Activated CD8-positive, alpha-beta memory T cell treated with anti-CD3 and anti-CD28 coated beads for 36 hours (primary cell): Measurements from ENCODE around the gene PPFIBP1. TPM values are rescaled to one million over a fixed set of nuclear protein-coding genes. Genes with fewer than 3 reads are reported as not detected.
"Not testable (repeated sequence)": the region's sequence is repeated elsewhere in the genome, so short reads cannot be mapped to it uniquely, and the experiment has no call there.

Source experiments
- CTCF ChIA-PET: fragments of 350-600 bp; sonication (Branson Sonifier 250); formaldehyde crosslinking; loops from one replicate; lab custom pipeline; 2021; ENCODE audit warnings: antibody characterized with exemption; lab: Charles Lee
- POLR2A ChIA-PET: fragments of 350-600 bp; sonication (Branson Sonifier 250); formaldehyde crosslinking; loops from one replicate; lab custom pipeline; 2021; ENCODE audit warnings: antibody characterized with exemption; lab: Charles Lee
- total RNA-seq, 2 experiments: library from RNA; stranded (reverse); gene quantifications; one replicate each; pipeline ENCODE4 v1.2.3, GENCODE V29; 2021

PPFIBP1 gene
- total RNA-seq, 2 experiments from 2014 or later = 10.1 to 10.6 TPM

- ChIA-PET CTCF (no interaction called here), POLR2A (no interaction called here)
Measured at GRCh38 chr12:27614866-27615265, 90.9 kb downstream of the PPFIBP1 start.

DNA sequence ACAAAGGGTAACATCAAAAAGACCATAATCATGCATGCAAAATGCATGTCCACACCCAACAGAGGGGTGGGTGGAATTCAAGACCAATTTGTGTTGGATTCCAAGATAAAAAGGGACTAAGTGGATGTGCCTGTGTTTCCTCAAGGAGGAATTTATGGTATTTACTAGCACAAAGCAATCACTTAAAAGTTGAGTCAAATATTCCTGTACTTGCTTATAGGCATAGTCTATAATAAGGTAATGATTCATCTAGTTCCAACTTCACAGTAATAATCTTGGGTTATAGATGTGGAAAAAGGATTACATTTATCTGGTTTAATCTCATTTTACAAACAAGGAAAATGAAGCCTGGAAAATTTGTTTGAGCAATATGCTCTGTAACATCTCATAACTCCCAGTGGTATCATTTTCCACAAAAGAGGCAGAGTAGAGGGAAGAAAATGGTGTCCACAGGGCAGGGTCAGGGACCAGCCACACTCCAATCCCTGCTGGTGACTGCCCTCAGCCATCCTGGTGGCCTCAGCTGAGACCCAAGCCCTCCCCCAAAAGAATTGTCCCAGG is 91.4 kb downstream of the PPFIBP1 start:
- ChIA-PET CTCF (no interaction called here), POLR2A (no interaction called here)

GRCh38 chr12:27616356-27617142 is 92.5 kb downstream of the PPFIBP1 start:
- ChIA-PET POLR2A (no interaction called here), CTCF (no interaction called here)

- ChIA-PET CTCF (no interaction called here), POLR2A (no interaction called here)
Measured at GRCh38 chr12:27618836-27619235, 94.8 kb downstream of the PPFIBP1 start.

DNA sequence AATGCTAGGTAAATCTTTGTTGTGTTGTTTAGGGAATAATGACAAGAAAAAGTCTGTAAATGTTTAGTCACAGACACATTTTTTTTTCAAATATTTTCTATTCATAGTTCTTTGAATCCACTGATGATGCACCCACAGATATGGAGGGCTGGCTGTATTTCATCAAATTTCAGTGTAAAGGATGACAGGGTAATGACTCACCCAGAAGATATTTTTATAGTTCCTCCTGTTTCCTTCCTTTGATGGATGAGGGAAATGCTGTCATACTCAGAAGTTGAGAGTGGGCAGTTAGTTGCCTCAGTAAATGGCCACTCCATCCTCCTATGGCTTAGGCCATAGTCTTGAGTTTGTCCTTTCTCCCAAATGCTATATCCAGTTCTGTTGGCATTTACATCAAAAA is 95.3 kb downstream of the PPFIBP1 start:
- POLR2A ChIA-PET = no interaction called here
- CTCF ChIA-PET = no interaction called here

DNA sequence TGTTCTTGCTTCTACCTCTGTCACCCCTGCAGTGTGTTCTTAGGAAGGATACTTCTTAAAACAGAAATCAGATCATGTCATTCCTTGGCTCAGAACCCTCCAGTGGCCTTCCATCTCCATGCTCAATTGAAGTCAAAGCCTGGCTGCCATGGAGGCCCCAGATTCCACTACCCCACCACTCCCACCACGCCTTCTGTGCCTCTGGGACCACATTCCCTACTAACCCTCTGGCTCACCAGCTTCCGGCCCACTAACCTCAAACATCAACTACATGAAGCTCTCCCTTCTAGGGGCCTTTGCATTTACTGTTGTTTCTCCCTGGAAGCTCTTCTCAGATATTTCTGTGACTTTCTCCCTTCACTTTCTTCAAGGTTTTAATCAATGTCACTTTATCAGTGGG is 96.1 kb downstream of the PPFIBP1 start:
- POLR2A ChIA-PET = no interaction called here
- CTCF ChIA-PET = no interaction called here

DNA sequence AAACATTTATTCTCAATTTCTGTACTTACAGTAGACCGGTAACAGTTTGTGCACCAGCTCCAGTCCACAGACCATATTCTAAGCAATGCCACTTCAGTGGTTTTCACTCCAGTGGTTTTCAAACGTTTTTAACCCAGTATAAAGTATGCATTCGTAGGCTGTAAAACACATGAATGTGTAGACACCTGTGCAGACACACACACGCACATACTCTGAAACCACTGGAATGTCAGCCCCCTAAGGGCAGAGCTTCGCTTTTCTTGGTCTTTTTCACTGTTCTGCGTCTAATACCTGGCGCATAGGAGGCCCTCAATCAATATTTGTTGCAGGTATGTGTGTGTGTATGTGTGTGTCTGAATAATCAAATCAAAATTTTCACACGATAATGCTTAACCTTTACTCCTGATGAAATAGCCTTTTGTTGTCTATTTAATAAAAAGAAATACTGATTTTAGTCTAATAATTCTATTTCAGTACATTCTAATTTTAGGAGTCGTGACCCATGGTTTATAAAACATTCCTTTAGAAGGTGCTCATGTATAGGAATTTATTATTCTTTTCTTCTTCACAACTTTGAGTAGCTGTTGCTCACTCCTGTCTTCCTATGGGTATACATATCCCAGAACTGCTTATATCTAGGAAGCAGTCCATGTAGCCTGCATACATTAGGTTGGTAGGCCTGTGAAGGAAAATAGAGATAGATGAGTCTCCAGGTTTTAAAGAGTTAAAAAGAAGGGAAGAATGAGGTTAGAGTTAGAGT is 98.6 kb downstream of the PPFIBP1 start:
- ChIA-PET CTCF (no interaction called here), POLR2A (no interaction called here)

- POLR2A ChIA-PET = no interaction called here
- CTCF ChIA-PET = no interaction called here
Measured at GRCh38 chr12:27623645-27624044, 99.6 kb downstream of the PPFIBP1 start.

GRCh38 chr12:27624586-27624985 is 100.6 kb downstream of the PPFIBP1 start:
- CTCF ChIA-PET = no interaction called here
- POLR2A ChIA-PET = no interaction called here

- CTCF ChIA-PET = no interaction called here
- POLR2A ChIA-PET = interaction anchor here (0.7 kb wide), 1 partner anchor 185 kb away, joined by 3 read pairs; no protein-coding TSS in a partner anchor
Measured at GRCh38 chr12:27627123-27627852, 103.3 kb downstream of the PPFIBP1 start.

DNA sequence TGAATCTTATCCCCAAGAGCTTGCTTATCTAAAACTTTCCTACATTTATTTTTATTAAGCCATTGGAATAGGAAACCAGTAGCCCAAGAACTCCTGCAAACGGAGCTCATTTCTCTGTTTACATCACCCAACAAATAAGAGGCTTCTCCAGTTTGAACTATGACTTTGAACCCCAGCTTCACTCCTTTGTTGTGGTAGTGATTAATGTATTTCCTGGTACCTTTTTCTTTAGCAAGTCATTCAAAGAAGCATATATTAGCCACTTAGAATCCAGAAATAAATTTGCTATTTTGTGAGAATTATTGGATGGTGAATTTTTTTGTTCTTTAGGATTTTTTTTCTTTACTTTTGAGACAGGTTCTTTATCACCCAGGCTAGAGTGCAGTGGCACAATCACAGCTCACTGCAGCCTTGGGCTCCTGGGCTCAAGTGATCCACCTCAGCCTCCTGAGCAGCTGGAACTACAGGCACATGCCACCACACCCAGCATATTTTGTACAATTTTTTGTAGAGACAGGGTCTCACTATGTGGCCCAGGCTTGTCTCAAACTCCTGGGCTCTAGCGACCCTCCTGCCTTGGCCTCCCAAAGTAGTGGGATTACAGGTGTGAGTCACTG is 104.0 kb downstream of the PPFIBP1 start:
- CTCF ChIA-PET = not testable (repeated sequence)
- POLR2A ChIA-PET = interaction anchor here (0.7 kb wide), 1 partner anchor 186 kb away, joined by 3 read pairs; no protein-coding TSS in a partner anchor

DNA sequence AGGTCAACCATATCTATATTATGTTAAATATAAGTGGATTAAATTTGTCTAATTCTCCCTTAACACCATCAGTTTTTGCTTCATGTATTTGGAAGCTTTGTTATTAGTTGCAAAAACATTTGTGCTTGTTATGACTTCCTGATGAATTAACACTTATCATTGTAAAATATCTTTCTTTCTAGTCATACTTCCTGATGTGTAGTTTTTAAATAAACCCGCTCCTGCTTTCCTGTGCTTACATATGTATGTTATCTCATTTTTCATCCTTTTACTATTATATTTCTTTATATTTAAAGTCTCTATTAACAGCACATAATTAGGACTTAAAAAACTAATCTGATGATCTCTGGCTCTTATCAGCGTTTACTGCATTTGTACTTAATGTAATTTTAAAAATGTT is 106.2 kb downstream of the PPFIBP1 start:
- CTCF ChIA-PET, POLR2A ChIA-PET: not testable (repeated sequence)

- POLR2A ChIA-PET = no interaction called here
Measured at GRCh38 chr12:27631365-27631764, 107.4 kb downstream of the PPFIBP1 start.

DNA sequence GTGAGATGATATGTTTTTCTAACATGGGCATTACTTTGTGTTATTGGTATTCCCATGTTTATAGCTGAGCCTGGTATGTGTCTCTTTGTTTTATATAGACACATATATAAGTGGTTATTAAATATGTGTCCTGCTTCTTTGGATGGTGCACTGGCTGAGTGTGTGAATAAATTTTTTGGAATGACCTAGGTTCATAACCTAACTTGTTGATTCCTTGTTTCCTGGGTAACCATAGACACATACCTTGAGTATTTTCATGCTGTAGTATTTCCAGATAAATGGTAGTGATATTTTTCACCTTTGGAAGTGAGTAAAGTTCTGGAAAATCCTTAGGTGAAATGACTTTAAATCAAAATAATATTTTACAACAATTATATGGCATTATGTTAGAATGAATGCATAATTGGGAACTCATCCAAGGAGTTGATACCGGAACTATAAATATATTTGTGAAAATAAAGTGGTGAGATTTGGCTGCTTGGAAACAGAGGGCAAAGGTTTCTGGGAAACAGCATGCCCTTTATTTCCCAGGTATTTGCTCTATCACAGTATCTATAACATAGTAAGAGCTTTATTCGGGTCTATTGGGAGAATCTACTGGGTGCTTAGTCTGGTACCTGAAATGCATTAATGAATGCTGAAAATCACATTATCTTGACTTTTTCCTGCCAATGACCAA is 107.9 kb downstream of the PPFIBP1 start:
- ChIA-PET CTCF (no interaction called here), POLR2A (no interaction called here)

More at GRCh38 chr12:27631365-27631764, 107.4 kb downstream of the PPFIBP1 start:
- CTCF ChIA-PET = no interaction called here

DNA sequence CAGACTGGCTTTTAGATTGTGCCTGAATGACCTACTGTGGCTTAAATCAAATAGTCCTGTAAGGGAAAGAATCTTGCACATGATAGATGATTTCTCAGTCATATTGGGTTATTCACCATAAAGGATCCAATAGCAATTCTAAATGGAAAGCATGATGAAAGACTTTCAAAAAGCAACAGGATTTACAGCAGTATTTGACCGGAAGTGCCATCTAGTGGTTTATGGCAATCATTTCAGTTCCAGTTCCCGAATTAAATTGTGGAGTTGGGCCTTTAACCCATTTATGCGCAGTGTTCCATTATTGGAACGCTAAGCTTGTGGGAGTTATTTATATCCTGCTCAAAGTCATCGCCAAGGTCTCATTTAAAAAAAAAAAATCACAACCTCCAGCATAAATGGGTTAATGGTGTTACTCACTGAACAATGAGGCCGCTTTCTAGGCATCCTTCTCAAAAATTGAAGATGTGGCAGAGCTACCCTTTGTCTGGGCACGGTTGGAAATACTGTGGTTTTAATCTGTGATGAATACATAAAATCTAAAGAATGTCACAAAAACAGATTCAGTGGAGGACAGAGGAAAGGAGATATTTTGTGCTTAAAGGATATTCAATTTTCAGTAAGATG is 111.5 kb downstream of the PPFIBP1 start:
- POLR2A ChIA-PET = no interaction called here
- CTCF ChIA-PET = no interaction called here

- POLR2A ChIA-PET, CTCF ChIA-PET: not testable (repeated sequence)
Measured at GRCh38 chr12:27636569-27636968, 112.6 kb downstream of the PPFIBP1 start.

DNA sequence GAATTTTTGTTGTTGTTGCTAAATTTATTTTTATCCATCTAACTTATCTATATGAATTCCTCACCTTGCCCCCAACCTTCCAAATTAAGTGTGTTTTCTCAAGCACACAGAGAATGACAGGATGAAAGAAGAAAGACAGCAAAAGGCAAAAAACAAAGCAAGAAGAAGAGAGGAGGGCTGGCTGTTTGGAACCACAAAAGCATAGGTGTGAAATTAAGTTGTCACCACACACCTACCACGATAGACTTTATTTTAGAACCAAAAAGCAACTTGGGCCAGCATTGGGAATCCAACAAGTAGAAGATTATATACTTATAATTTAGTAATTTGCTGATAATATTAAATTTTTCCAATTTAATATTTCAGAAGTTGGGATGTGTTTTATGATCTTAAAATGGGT is 113.5 kb downstream of the PPFIBP1 start:
- POLR2A ChIA-PET = no interaction called here
- CTCF ChIA-PET = no interaction called here

DNA sequence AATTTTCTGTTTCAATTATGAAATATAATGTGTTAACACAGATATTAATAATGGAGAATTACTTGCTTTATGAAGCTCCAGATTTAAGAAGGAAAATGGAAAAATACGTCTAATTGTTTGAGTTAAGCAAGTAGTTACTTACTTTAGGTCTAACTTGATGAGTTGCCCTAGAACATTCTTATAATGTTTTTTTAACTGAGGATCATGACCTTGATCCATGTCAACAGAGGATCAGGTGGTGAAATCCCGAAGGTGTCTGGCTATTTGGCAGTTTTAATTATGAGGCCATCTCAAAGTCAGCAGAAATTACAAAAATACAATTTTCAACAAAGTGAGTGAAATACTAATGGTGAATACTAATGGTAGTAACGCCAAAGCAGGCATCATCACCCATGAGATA is 115.3 kb downstream of the PPFIBP1 start:
- ChIA-PET POLR2A (no interaction called here), CTCF (interaction anchor here (0.7 kb wide), 1 partner anchor 44 kb away, joined by 3 read pairs; no protein-coding TSS in a partner anchor)
